GM19023 (cell line): ENCODE results near the gene DMC1.

Source experiments
- ATAC-seq: cut with Tn5 transposase; IDR thresholded peaks from one replicate; pipeline ENCODE4 v1.9.1; 2021; ENCODE audit warnings: mild to moderate bottlenecking, moderate library complexity; ENCODE audit not compliant: unreplicated experiment

DMC1 gene

DNA sequence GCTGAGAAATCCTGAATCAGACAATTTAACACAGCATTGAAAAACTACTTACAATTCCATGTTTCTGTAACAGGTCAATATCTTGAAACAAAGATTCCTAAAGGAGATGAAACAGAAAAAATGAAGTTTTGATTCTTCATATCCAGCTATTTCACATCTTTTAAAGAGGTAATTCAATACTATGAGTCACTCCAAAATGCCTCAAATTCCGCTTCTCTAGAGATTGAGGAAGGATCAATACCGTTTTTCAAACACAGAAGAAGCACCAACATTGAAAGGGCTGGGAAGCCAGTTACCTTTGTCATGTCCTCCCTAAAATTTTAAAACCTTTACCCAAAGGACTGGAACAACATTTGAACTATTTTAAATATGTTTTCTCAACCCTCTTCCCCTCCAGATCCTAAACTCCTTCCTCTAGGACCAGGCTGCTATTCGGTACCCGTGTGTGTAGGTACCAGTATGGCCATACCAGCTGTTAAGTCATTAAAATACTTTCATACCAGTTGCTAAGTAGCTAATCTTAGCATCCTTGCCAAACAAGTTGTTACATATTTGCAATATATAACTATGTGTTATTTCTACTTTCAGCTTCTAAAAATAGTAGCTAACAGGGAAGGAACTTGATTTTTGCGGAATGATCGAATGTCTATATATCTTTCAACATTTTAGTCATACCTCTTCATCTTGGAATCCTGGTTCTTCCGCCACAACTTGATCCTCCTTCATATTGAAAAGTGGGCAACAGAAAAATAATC lies 2.3 kb downstream of the DMC1 start:
- ATAC-seq, result no peak

DNA sequence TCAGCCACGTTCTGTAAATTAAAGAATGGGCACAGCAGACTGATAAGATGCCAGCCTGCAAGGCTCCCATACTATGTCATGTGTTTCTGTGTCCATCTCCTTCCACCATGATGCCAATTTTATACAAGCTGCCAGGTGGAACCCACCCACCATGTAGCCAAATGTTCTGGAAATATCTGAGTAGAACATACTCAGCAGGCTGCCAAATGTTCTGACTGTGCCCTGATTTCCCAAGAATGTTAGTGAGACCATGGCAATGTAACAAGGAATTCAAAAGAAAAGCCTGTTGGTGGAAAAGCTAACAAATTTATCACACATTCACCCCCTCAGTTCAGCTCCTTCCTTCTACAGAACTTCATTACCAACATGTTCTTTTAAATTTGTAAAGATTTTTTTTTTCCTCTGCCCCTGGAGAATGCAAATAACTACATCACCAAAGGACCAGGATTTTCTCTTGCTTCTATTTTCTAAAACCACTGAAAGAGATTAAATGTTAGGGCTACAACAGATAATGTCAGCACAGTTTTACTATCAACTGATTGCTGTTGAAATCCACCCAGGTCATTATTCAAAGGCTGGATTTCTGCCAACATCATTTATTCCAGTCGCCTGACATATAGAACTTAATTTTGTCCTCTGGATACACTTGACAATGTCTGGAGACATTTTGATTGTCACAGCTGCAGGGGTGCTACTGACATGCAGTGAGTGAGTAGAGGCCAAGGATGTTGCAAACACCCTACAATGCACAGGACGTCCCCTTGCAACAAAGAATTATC lies 3.1 kb downstream of the DMC1 start:
- ATAC-seq, result no peak

DNA sequence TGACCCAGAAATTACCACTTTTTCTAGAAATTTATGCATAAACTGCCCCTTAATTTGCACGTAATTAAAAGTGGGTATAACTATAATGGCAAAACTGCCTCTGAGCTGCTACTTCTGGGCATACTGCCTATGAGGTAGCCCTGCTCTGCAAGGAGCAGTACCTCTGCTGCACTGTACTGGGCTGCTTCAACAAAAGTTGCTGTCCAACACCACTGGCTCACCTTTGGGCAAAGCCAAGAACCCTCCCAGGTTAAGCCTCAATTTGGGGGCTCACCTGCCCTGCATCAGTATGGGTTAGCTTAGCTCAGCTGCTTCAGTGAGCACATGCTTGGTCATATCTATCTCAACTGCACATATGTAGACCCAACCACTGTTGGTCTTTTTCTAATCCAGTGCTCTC lies 4.5 kb downstream of the DMC1 start:
- ATAC-seq, result no peak

- ATAC-seq, result no peak
Measured at GRCh38 chr22:38564669-38565068, 5.3 kb downstream of the DMC1 start.

DNA sequence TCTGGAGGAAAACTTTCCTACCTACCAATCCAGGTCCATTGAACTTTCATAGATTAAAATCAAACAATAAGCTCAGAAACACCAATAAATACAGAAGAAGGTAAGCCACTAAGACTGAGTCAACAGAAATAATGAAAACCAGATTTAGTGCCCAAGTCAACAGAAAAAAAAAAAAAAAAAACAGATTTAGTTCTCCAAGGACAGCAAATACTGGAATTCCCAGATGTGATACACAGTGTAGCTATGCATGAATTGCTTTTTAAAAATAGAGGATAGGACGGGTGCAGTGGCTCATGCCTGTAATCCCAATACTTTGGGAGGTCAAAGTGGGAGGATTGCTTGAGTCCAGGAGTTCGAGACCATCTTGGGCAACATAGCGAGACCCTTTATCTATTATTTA lies 15.7 kb downstream of the DMC1 start:
- ATAC-seq, result no peak

DNA sequence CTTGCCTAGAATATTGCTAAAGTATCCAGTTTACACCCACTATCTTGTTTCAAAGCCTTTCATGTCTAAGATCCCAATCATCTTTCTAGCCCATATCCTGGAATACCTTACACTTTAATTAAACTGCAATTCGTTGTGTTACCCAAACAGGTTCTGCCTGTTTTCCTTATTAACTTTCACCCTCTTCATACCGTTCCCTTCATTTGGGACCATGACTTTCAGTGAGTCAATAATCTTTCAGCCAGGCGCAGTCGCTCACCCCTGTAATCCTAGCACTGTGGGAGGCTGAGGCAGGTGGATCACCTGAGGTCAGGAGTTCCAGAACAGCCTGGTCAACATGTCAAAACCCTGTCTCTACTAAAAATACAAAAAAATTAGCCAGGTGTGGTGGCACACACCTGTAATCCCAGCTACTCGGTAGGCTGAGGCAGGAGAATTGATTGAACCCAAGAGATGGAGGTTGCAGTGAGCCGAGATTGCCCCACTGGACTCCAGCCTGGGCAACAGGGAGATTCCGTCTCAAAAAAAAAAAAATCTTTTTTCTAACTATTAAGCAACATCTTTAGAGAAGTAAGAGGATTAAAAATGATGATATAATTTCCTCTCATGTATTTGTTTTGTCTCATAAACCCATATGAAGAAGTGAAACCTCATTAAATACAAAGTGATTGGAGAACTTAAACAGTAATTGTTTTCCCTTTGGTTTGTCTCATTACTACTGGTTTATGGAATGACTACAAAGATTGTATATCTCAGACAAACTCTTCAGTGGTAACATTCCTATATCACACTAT lies 20.7 kb downstream of the DMC1 start:
- ATAC-seq, result no peak

DNA sequence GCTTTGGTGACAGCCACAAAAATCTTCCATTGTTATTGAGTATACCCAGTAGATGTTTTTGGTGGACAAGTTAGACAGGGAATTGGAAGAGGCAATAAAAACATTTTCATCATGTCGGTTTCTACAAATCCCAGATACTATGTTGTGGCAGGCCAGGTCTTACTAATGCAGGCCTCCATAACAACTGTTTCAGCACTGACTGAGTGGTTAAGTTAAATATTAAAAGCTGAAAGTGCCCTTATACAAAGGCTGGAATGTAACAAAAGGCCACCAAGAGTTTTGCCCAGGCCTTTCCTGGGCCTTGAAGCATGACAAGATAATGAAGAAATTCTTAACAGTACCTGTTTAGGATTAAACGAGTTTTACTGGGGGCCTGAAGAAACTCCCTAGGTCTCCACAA lies 29.3 kb downstream of the DMC1 start:
- no peak for ATAC-seq

GRCh38 chr22:38531251-38531938 lies 38.6 kb downstream of the DMC1 start:
- ATAC-seq, result no peak

DNA sequence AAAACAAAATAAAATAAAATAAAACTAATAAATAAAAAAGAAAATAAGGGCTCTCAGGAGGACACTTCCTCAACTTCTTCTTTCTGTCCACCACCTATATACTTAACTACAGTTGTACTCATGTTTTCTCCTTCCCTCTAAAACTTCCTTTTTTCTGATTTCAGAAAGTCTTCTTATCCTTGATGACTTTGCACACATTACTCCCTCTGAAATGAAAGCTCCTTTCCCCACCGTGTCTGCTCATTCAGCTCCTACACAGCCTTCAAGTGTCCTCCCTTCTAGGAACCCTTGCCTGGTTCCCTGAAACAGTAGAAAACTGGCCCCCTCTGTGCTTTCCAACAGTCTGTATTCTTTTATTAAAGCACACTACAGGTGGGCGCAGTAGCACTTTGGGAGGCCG lies 45.6 kb downstream of the DMC1 start:
- ATAC-seq, result no peak

DNA sequence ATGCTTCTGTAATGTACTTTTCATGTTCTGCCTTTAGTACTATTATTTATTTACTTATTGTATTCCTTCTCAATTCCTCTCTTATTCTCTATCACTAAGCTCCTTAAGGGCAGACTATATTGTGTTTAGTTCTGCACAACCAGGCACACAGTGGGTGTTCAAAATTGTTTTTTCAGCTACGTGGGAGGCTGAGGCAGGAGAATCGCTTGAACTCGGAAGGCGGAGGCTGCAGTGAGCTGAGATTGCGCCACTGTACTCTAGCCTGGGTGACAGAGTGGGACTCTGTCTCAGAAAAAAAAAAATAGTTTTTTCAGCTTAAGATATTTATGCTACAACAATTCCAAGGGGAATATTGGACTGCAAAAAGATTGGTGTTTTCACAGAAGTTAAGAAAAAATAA lies 46.5 kb downstream of the DMC1 start:
- no peak for ATAC-seq

GRCh38 chr22:38523029-38523428 lies 47.0 kb downstream of the DMC1 start:
- no peak for ATAC-seq

- ATAC-seq, result no peak
Measured at GRCh38 chr22:38519453-38520250, 50.3 kb downstream of the DMC1 start.

DNA sequence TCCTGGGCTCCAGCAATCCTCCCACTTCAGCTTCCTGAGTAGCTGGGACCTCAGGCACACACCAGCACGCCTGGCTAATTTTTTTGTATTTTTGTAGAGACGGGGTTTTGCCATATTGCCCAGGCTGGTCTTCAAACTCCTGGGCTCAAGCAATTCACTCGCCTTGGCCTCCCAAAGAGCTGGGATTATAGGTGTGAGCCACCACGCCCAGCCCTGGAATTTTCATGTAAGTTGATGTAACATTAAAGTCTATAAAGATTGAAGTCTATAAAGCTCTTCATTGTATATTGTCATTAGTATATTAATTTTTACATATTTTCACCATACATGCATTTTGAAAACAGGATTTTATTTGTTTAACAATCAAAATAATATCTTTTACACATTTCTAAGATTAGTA lies 51.4 kb downstream of the DMC1 start:
- ATAC-seq, result no peak

GRCh38 chr22:38513063-38513462 lies 56.9 kb downstream of the DMC1 start:
- no peak for ATAC-seq

- no peak for ATAC-seq
Measured at GRCh38 chr22:38510416-38510970, 59.5 kb downstream of the DMC1 start.

DNA sequence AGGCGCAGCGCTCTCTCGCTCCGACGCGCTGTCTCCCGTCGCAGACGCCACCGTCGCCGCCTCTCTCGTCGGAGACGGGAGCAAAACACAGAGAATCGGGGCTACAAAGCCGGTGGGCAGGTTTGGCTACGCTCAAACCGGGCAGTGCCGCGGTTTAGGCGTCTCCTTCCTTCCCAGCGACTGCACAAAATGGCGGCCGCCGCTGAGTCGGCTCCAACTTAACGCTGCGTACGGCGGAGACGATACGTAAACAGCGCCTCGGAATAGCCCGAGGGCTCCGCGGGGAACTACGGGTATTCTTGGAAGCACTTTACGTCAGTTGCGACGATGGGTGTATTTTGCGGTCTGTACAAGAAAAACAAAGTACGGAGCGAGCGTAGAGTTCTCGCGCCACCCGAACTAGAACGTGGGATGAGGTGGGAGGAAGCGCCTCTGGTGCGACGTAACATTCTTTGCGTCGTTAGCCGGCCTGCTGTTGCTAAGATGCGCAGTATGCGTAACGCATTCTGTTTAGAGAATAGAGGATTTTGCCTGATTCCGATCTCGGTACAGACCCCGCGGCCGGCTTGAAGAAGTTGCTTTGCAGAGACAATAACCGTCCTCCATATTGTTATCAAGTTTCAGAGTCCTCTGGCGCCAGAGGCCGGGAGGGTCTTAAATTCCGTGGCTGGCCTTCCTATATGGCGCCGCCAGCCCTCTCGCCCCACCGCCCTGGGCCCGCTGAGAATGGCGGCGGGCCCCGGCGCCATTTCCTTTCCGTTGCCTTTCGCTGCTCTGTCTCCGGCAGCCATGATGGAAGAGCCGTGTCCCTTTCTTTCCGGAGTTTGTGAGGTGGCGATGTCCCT lies 63.6 kb downstream of the DMC1 start, which contains the start of gene DDX17:
Gene DDX17 (minus strand): TSS at position 194 of the 845 bp plus-strand sequence.
- ATAC-seq, result peak; percentile 77

DNA sequence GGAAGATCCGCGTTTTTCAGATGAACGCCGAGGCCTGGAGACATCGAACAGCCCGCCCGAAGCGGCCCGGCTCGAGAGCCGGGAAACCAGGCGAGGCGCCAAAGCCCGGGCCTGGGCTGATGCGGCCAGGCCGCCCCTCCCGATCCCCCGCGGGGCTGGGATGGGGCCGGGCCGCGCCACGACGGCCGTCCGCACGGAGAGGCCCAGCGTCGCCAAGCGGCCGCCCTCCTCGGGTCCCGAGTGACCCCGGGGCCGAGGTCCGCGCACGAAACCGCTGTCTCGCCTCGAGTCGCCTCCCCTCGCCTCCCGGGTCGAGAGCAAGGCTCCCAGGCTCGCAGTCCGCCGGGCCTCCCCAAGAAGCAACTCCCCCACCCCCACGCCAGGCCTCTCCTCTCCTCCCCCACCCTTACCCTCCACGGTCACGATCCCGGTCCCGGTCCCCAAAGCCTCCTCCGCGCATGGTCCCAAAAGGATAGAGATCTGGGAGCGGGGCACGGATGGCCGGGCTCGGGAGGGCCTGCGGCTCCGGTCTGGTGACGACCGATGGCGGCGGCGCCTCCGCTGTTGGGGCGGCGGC lies 64.4 kb downstream of the DMC1 start:
- ATAC-seq, result peak; percentile 29

DNA sequence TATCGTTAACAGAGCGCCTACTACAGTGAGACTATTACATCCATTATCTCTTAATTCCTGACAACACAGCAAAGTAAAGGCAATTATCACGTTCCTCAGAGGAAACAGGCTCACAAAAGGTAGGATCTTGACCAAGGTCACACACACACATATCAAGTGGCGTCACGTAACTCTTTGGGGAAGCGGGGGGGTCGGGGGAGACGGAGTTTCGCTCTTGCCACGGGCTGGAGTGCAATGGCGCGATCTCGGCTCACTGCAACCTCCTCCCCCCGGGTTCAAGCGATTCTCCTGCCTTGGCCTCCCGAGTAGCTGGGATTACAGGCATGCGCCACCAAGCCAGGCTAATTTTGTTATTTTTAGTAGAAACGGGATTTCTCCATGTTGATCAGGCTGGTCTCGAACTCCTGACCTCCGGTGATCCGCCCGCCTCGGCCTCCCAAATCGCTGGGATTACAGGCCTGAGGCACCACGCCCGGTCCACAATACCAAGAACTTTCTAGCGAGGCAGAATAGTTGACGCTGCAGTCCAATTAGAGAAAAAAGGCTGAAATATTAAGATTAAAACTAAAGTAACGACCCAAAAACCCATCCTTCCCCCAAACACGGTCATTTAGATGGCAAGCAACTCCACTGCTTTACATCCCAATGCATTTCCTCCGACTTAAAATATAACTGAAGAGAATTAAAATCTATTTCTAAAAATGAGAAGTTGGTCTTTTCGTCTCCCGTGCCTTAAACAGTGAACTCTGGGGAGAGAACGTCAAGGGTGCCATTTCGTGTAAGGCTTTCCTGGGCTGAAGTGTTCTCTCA lies 65.0 kb downstream of the DMC1 start:
- no peak for ATAC-seq
